ENCODE results near the gene GRM5.
A peak's percentile ranks its signal among the peaks of the same experiment; 100 is the strongest.

DNA sequence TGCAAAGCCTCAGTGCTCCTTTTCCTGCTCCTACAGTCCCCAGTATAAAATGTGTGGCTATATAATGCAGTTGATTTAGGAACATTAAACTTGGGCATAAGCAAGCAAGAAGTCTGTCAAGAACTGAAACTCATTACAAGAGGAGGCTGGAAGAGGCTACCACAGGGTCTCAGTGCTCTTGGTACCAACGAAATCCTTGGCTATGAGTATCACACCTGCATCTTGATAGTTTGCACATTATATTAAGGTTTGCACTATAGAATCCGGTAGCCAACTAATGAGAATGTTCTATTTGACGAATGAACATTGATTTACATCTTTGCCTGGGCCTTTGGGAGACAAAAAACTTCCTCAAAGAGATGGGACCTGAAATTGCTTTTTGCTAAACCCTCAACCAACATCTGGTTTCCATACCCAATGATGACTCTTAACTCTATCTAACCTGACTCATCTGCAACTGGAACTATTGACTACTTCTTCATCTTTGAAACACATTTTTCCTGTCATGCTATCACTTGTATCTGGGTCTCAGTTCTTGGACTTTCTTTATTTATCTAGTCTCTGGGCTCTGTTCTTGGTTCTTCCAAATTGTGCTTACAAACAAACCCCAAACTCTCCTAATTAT lies 521.0 kb downstream of the GRM5 start:
- TF ChIP-seq, protein P1, sequence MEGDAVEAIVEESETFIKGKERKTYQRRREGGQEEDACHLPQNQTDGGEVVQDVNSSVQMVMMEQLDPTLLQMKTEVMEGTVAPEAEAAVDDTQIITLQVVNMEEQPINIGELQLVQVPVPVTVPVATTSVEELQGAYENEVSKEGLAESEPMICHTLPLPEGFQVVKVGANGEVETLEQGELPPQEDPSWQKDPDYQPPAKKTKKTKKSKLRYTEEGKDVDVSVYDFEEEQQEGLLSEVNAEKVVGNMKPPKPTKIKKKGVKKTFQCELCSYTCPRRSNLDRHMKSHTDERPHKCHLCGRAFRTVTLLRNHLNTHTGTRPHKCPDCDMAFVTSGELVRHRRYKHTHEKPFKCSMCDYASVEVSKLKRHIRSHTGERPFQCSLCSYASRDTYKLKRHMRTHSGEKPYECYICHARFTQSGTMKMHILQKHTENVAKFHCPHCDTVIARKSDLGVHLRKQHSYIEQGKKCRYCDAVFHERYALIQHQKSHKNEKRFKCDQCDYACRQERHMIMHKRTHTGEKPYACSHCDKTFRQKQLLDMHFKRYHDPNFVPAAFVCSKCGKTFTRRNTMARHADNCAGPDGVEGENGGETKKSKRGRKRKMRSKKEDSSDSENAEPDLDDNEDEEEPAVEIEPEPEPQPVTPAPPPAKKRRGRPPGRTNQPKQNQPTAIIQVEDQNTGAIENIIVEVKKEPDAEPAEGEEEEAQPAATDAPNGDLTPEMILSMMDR (conservative IDR thresholded peaks at IDR 0.05): peak; percentile 34; the same call in 1 of the 2 replicates
- no peak for TF ChIP-seq EZH2 (IDR thresholded peaks at IDR 0.05; ENCODE audit: low read depth)

All from PC-9 (cell line).